ENCODE results near the gene INPP5B.
"Not testable (repeated sequence)": the region's sequence is repeated elsewhere in the genome, so short reads cannot be mapped to it uniquely, and the experiment has no call there.

The INPP5B gene

DNA sequence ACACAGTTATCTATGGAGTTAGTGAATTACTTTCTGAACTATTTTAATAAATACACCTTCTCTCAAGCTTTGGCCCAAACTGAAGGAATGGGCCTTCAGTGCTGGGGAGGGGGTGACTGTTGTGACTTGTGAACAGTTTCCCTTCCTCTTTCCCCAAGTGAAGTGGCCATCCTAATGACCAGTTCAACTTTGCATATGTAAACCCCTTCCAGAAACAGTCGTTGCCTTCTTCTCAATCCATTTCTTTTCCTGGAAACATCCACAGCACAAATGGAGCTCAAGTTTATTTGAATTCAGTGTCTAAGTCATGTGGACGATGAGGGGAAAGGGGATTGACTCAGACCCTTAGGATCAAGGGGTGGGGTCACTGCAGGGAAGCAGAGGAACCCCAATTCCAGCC lies 1.3 kb upstream of the INPP5B start:
- DNase-seq (ENCODE audit: low read depth in 2 of 2), result no peak

DNA sequence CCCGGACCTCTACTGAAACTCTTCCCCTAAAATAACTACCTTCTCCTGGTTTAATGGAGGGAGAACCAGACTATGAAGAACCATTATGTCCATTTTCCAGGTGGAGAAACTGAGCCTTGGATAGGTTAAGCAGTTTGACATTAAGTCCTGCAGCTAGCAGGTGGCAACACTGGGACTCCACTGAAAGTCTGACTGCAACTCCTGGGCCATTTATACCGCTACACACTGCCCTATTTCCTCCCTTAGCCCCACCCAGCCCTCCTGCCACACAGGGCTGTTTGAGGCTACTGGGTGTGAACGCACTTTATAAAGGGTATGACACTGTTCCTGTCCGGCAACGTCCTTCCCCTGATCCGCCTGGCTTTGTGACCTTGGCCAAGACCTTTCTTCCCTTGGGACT lies 511 bp upstream of the INPP5B start:
- DNase-seq (ENCODE audit: low read depth in 2 of 2), result no peak

DNA sequence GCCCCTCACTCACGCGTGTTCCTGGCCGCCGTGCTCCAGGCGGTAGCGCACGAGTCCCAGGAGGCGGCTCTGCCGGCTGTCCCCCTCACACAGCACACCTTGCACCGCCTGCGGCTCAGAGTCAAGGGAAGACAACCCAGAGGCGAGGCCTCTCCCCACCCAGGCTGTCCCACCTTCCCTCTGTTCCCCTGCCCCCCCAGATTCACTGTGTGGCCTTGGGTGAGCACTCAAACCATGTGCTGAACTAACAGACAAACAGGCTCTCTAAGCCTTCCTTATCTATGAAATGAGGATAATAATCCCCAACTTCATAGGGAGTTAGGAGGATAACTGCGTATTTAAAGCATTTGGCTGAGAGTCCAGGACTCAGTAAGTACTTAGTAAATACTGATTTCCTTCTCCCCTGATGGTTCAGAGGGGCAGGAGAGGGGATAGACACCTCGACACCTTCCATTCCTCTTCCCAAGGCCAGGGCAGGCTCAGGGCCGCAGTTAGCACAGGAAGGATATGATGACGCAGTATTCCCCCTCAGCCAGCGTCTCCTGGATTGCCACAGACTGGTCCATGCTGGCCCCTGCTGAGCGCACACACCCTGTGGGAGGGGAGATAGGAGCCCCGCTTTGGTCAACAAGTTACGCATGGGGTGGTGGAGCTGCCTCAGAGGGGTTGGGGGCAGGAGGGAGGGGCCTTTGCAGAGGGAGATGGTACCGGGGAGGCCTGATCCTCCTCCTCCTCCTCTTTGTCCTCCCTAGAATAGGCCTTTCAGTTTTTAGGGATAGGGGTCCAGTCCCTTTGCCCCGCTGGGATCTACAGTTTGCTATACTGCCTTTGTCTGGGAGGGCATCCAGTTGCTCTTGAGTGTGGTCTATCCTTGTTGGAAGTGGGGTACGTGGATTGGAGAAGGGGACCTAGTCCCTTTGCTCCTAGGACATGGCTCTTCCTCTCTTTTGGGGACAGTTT lies 830 bp downstream of the INPP5B start:
- no peak for DNase-seq (ENCODE audit: low read depth in 2 of 2)

DNA sequence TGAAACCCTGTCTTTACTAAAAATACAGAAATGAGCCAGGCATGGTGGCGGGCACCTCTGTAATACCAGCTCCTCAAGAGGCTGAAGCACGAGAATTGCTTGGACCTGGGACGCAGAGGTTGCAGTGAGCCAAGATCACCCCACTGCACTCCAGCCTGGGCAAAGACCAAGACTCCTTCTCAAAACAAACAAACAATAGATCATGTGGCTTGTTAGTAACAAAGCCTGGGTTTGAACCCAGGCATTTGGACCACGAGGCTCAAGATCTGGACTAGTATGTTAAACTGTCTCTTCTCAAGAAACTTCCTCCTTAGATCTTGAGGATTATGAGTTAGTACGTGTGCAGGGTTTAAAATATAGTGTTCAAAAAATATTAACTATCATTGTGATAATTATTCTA lies 1.6 kb downstream of the INPP5B start:
- no peak for DNase-seq (ENCODE audit: low read depth in 2 of 2)

DNA sequence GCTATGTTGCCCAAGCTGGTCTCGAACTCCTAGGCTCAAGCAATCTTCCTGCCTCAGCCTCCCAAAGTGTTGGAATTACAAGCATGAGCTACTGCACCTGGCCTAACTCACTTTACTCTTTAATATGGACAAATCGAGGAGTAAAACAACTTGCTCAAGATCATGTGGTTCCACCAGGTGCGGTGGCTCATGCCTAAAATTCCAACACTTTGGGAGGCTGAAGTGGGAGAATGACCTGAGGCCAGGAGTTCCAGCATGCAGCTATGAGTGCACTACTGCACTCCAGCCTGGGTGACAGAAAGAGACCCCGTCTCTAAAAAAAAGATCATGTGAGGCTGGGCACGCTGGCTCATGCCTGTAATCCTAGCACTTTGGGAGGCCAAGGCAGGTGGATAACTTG lies 2.0 kb downstream of the INPP5B start:
- no peak for DNase-seq (ENCODE audit: low read depth in 2 of 2)

DNA sequence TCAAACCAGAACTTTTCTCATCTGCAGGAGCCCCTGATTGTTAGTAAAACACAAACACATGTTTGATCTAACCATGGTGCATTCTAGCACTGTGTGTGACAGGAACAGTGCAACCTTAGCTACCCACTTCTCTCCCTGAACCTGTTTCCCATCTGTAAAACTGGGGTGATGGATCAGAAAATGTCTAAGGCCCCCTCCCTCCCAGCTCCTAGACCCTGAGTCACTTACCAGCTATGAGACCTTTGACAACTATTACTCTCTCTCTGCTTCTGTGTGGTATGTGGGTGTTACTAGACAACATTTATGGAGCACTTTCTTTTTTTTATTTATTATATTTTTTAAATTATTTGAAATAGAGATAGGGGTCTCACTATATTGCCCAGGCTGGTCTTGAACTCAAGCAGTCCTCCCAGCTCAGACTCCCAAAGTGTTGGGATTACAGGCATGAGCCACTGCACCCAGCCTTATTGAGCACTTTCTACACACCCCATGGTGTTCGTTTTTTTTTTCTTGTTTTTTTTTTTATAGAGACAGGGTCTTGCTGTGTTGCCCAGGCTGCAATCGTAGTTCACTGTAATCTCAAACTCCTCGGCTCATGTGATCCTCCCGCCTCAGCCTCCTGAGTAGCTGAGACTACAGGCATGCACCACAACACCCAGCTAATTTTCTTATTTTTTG lies 2.6 kb downstream of the INPP5B start:
- DNase-seq (ENCODE audit: low read depth in 2 of 2), result no peak

DNA sequence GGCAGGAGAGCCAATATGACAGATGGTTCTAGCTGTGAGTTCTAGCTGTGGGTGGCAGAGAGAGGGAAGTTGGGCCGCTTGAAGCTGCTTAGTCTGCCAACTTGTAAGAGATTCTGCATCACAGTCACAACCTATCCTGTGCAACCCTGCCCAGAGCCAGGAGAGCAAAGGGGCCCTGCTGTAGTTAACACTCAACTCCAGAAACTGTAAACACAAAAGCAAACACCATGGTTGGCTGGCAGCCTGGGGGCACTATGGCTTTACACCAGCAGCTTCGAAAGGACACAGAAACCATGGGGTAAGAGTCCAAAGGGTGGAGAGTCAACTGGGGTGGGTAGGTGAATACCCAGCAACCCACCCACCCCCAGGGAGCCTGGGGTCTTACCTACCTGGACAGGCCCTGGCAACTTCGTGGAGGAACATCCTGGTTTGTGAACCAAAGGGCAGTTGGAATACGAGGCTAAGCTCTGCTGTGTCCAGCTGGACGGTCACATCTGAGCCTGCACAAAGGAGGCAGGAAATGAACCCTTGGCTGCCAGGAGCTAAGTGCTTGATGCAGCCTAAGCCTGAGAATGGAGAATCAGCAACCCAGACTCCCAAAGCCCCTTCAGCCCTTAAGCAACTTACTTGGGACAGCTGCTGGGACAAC lies 6.4 kb downstream of the INPP5B start:
- no peak for DNase-seq (ENCODE audit: low read depth in 2 of 2)

DNA sequence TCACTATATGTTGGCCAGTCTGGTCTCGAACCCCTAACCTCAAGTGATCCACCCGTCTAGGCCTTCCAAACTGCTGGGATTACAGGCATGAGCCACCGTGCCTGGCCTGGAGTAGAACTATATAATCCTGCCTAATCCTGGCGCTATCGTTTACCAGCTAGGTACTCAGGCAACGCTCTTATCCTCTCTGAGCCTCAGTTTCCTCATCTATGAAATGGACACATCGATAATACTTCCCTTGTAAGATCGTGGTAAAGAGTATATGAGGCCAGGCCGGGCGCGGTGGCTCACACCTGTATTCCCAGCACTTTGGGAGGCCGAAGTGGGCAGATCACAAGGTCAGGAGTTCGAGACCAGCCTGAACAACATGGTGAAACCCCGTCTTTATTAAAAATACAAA lies 10.1 kb downstream of the INPP5B start:
- not testable (repeated sequence) for DNase-seq (ENCODE audit: low read depth in 2 of 2)

DNA sequence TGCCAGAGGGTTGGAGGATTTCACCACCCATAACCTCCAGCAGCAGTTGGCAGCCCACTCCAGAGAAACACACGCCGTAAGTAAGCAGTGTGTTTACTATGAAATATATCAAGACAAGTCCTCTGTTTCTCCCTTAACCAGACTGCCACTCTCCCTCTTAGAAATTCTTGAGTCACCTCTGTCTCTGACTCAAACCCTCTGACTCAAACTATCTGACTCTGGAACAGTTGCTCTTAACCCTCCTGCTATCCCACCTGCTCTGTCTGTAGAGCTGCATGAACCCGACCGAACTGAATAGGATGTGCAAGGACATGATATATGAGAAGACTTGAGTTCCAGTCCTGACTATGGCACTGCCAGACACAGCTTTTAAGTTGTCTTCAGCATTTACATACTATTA lies 14.1 kb downstream of the INPP5B start:
- DNase-seq (ENCODE audit: low read depth in 2 of 2), result no peak

DNA sequence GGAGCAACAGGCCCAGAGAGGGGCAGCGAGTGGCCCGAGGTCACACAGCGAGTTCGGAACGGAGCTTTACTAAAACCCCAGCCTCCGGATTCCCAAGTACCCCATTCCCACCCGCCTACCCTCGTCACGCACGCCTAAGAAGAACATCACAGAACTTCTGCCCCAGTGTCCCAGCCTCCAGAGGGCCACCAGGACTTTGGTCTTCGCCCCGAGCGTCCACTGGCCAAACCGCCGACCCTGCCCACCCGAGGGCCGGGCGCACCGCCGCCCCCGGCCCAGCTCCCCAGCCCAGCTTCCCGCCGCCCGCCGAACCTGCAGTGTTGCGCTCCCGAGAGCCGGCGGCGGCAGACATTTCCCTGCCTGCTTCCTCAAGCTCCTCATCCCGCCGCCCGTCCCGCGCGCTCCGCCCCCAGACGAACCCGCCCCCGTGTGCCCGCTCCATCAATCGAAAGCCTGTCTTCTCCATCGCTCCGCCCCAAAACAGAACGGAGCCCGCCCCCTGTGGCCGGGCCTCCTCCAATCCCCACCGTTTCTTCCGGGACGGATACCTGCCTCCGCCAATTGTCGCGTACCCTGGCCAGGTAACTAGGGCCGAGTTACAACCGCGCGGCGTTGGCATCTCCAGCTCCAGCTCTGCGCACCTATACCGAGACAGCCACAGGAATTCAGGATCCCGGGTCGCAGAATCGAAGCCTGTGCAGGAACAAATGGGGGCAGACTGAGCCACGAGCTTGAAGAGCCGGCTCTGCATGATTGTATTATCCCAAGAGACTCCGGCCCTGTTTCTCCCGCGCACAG lies 15.3 kb downstream of the INPP5B start:
- peak; percentile 92 to 94 for DNase-seq (ENCODE audit: low read depth in 2 of 2)

DNA sequence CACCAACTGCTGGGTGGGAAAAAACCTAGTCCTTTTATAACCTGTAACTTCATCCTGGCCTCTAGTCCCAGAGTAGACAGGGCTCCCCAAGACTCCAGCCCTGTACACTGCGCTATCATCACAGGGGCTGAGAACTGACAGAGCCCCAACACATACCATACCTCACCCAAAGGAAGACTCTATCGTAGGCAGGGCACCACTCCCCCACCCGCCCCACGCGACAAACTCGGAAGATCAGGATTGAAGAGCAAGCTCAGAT lies 15.8 kb downstream of the INPP5B start:
- DNase-seq (ENCODE audit: low read depth in 2 of 2), result peak in 1 of 2 donors; percentile 5

DNA sequence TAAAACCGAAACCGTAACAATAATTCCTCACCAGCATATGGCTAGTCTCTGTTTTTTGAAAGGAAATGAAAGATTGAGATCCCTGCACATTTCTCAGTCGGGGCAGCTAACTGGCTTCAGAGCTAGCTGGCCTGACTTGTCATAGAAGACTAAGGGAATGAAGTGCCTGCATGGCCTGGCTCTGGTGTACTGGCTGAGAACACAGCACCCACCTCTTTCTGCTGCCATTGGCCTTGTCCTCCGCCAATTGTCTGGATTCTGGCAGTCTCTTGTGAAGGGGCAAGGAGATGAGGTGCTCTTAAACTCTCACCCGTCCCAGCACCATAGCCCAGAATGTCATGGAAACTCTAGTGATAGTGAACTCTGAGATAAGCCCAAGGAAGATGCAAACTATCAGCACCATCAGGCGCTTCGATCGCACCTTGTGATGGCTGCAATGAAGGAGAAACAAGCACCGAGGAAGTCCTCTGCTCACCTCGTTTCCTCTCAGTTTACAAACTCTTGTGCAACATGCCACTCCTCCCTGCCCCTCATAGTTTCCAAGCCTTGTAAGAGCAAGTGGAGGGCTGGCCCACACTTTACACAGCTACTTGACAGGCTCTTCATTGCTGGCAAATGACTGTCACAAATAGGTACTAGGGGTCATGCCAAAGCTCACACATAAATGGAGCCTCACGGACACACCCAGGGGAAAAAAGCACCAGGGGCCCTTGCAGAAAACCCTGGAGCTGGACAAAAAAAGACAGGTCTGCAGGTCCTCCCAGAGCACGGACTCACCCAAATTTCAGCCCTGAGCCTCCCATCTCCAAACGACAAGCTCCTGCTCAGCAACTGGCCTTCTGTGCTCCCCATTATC lies 16.4 kb downstream of the INPP5B start:
- DNase-seq (ENCODE audit: low read depth in 2 of 2), result peak; percentile 36 to 46

DNA sequence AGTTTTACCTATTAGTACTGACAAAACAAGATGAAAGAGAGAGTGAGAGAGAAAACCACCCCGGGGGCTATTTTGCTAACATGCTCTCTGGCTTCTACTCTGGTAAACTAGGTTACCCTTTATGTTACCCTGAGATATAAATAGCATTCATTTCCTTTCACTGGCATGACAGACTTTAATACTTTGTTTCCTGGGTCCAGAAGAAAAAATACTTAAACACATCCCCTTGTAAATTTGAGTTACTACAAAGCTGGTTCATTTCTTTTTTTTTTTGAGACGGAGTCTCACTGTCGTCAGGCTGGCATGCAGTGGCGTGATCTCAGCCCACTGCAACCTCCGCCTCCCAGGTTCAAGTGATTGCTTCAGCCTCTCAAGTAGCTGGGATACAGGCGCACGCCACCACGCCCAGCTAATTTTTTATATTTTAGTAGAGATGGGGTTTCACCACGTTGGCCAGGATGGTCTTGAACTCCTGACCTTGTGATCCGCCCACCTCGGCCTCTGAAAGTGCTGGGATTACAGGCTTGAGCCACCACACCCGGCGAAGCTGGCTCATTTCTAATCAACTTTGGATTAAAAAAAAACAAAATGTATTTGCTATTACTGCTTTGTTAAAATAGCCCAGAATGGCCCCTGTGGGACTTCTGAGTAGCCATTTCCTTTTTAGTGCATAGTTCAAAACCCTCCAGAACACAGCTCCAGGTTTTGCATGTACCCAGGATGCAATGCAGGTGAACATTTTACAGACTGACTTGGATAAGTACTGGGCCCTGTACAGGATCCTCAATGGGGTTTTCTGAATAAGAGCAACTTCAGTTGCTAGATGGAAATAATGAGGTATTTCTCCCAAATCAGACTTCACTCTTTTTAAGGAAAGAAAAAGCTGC lies 20.6 kb downstream of the INPP5B start:
- DNase-seq (ENCODE audit: low read depth in 2 of 2), result no peak

DNA sequence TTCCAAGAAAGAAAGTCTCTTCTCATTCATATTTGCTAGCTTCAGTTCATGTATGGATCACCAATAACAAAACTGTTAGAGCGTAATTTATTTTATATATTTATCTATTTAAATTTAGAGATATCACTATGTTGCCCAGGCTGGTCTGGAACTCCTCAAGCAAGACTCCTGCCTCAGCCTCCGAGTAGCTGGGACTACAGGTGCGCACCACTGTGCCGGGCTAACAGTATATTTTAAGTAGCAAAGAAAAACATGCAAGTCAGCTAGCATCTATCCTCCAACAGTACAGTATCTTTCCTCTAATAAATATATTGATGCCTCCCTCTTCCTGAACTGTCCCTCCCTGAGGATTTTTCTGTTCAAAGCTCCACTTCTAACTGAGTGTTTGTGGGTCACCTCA lies 21.5 kb downstream of the INPP5B start:
- DNase-seq (ENCODE audit: low read depth in 2 of 2), result no peak

DNA sequence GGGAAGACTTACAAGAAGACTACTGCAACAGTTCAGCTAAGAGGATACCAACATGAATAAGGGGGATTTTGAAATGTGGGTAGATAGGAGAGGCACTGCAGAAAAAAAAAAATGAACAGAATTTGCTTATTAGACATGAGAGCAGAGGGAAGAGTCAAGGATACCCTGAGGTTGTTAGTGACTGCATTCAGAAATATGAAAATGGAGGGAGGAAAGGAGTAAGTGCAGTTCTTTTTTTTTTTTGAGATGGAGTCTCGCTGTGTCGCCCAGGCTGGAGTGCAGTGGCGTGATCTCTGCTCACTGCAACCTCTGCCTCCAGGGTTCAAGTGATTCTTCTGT lies 23.3 kb downstream of the INPP5B start:
- DNase-seq (ENCODE audit: low read depth in 2 of 2), result no peak

DNA sequence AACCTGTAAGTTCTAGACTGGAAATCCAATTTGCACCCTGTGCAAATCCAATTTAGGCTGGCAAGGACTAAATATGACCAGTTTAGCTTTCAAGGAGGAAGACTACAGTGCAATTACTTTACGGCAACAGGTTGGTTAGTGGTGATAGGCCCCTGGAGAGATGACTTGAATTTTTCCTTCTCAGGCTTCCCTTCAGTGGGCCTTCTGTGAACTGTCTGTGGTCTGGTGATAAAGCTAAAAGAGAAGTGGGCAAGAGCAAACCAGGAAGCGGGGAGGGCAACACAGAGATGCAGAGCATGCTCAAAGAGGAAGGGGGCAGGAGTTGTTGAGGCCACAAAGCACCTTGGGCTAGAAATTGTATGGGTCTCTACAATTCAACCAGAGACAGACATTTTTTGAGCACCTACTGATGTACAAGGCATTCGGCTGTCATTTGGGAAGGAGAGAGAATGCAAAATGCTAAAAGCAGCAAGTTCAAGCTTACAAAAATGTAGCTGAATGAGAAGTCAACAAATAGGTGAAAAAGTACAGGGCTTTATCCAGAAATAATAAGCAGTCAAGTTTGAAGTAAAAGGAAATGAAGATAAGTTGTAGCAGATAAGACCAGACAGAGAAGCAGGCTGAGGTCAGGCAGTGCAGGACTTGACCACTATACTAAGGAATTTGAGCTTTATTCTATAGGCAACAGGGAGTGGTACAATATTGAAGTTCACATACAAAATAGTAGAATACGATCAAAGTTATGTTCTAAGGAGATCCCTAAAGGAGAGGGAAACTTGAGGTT lies 23.9 kb downstream of the INPP5B start:
- peak in 1 of 2 donors; percentile 20 for DNase-seq (ENCODE audit: low read depth in 2 of 2)

DNA sequence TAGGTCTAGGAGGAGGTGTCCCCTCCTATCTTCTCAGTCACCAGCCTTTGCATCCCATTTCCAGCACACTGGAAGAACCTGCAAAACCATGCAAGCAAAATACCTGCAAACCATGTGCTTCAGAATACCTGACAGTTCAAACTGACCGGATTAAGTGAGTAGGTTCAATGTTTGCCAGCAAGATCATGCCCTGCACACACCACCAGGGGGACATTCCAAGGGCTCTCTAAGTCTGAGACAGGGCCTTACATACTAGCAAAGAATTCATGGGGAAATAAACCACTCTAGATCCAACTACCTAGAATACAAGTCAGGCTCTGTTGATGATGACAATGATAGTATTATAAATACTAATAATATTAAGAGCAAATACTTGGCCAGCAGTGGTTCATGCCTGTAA lies 27.6 kb downstream of the INPP5B start:
- DNase-seq (ENCODE audit: low read depth in 2 of 2), result no peak

DNA sequence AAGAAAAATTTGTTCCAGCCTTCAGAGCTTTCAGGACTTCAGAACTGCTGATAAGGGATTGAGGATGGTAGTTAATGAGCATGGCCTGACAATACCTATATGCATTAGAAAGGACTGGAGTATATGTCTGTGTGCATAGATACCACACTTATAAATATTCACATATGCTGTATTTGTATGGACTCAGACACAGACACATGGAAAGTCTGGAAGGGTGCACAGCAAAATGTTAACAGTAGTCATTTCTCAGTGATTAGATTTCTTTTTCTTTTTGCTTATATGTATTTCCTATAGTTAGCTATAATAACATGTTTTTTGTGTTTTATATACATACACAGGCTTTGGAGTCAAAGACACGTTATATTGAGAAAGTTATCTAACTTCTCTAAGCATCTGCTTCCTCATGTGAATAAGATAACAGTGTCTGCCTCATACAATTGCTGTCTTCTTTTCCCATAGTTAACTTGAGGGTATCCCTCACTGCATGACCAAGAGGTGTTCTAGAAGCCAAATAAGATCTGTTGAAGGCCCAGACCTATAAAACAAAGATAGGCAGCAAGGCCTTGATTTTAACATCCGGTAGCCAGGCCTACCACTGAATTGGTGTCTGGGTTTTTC lies 31.3 kb downstream of the INPP5B start:
- DNase-seq (ENCODE audit: low read depth in 2 of 2), result no peak

Measured in stimulated activated CD8-positive, alpha-beta memory T cell treated with anti-CD3 and anti-CD28 coated beads, Interleukin-7, amount 100 ng/mL, for 4 hours (primary cell).